ENCODE data around the gene LYVE1. TPM values are rescaled to one million over a fixed set of nuclear protein-coding genes. Genes with fewer than 3 reads are reported as not detected.

The LYVE1 gene
- total RNA-seq, result not detected in 2 replicates
- 1.4 TPM for total RNA-seq (2013)
- not detected in 2 replicates for polyA plus RNA-seq
- polyA minus RNA-seq, result not detected in 2 replicates

GRCh38 chr11:10568486-10568941 lies at the start of gene LYVE1:
LYVE1 (minus strand) TSS chr11:10568665; CDS start chr11:10568532, 133 bp downstream.
- no peaks in the 10 kb centered on the region for H3K27me3 Mint-ChIP-seq
- no peak for DNase-seq
- H3K4me1 Mint-ChIP-seq, result peaks cover 62% of the 10 kb centered on the region
- 83% methylated on average over 2 of the region's 7 CpGs for WGBS (ENCODE audit: insufficient coverage)
- Histone ChIP-seq H3K4me3 (ENCODE audit: control extremely low read depth in 1 of 5, extremely low read depth in 1 of 5, insufficient read depth in 1 of 5, low read depth in 2 of 5, low read length in 4 of 5) (no peak within 1 kb of the TSS), H3K4me1 (ENCODE audit: control insufficient read depth in 2 of 2, insufficient read depth in 2 of 2, low read length in 2 of 2) (peaks cover 29 to 49% of the 10 kb centered on the region in 2 donors), H2AFZ (ENCODE audit: insufficient read depth, low read depth, low read length, poor library complexity, severe bottlenecking) (no peak within 1 kb of the TSS), H3K9me3 (ENCODE audit: control extremely low read depth in 1 of 3, control insufficient read depth in 2 of 3, insufficient read depth in 1 of 3, low read length in 2 of 3) (no peaks in the 10 kb centered on the region), H3K27me3 (replicated peaks in 1 of 4; ENCODE audit: control extremely low read depth in 1 of 4, control insufficient read depth in 3 of 4, insufficient read depth in 4 of 4, low read length in 3 of 4) (no peaks in the 10 kb centered on the region), H3K27ac (ENCODE audit: low read length in 2 of 2) (no peak within 1 kb of the TSS), H4K20me1 (ENCODE audit: control insufficient read depth, insufficient read depth, low read length, poor library complexity, severe bottlenecking) (no peaks in the 10 kb centered on the region), H3K36me3 (replicated peaks in 1 of 2; ENCODE audit: control extremely low read depth in 1 of 2, control insufficient read depth in 1 of 2, extremely low read depth in 1 of 2, insufficient read depth in 2 of 2, low read length in 1 of 2) (no peaks in the 10 kb centered on the region), H3K9ac (ENCODE audit: low read length) (no peak within 1 kb of the TSS), H3K79me2 (ENCODE audit: control insufficient read depth, insufficient read depth, low read length) (no peaks in the 10 kb centered on the region), H3K4me2 (replicated peaks; ENCODE audit: low read depth, low read length, poor library complexity, severe bottlenecking) (no peak within 1 kb of the TSS)
- intact Hi-C loops (cut with micrococcal nuclease), result loop anchor here (5.0 kb wide), 1 partner anchor 36 kb away; no protein-coding TSS in a partner anchor
- no peaks in the 10 kb centered on the region for H3K9me3 Mint-ChIP-seq (ENCODE audit: insufficient read depth)
- TF ChIP-seq EZH2 (IDR thresholded peaks at IDR 0.05; ENCODE audit: borderline replicate concordance, insufficient read depth, low read depth, low read length, poor library complexity, severe bottlenecking), result no peak
- no peak for TF ChIP-seq CTCF (IDR thresholded peaks at IDR 0.05)
- H3K4me3 Mint-ChIP-seq, result no peak within 1 kb of the TSS
- no peak within 1 kb of the TSS for H3K27ac Mint-ChIP-seq
- ChIA-PET CTCF (interaction anchor here (0.9 kb wide), 1 partner anchor 86 kb away, joined by 3 read pairs; no protein-coding TSS in a partner anchor), POLR2A (no interaction called here)
- no peak for ATAC-seq (ENCODE audit: low read depth)

GRCh38 chr11:10617551-10617950 lies 49.1 kb upstream of the LYVE1 start:
- peak overlapping the region; percentile 25 to 72 for H3K27ac ChIP-seq (ENCODE audit: low read length in 2 of 2)
- intact Hi-C loops (cut with micrococcal nuclease), result no loop called here
- ATAC-seq (ENCODE audit: low read depth), result no peak
- Mint-ChIP-seq H3K9me3 (ENCODE audit: insufficient read depth) (peaks cover under 1% of the 10 kb centered on the region), H3K4me3 (peak overlapping the region; percentile 62), H3K27ac (peak overlapping the region; percentile 91), H3K27me3 (no peaks in the 10 kb centered on the region), H3K4me1 (peaks cover 69% of the 10 kb centered on the region)
- H3K9ac ChIP-seq (ENCODE audit: low read length), result no peak overlapping the region
- no peaks in the 10 kb centered on the region for H3K27me3 ChIP-seq (replicated peaks in 1 of 4; ENCODE audit: control extremely low read depth in 1 of 4, control insufficient read depth in 3 of 4, insufficient read depth in 4 of 4, low read length in 3 of 4)
- H3K79me2 ChIP-seq (ENCODE audit: control insufficient read depth, insufficient read depth, low read length), result peaks cover 3% of the 10 kb centered on the region
- H4K20me1 ChIP-seq (ENCODE audit: control insufficient read depth, insufficient read depth, low read length, poor library complexity, severe bottlenecking), result no peaks in the 10 kb centered on the region
- peak overlapping the region in 1 of 5 experiments; percentile 0 for H3K4me3 ChIP-seq (ENCODE audit: control extremely low read depth in 1 of 5, extremely low read depth in 1 of 5, insufficient read depth in 1 of 5, low read depth in 2 of 5, low read length in 4 of 5)
- peak overlapping the region; percentile 42 for H2AFZ ChIP-seq (ENCODE audit: insufficient read depth, low read depth, low read length, poor library complexity, severe bottlenecking)
- peaks cover 0 to 6% (median 0%) of the 10 kb centered on the region in 3 donors for H3K9me3 ChIP-seq (ENCODE audit: control extremely low read depth in 1 of 3, control insufficient read depth in 2 of 3, insufficient read depth in 1 of 3, low read length in 2 of 3)
- no peak for DNase-seq
- ChIA-PET CTCF (interaction anchor here (0.8 to 2.6 kb wide), 7 partner anchors 8 to 77 kb away, joined by 3 to 14 read pairs (median 4); partner anchors contain the start of gene RNF141), POLR2A (no interaction called here)
- 63% methylated on average over 1 of the region's 1 CpG for WGBS (ENCODE audit: insufficient coverage)
- peaks cover 48 to 57% of the 10 kb centered on the region in 2 donors for H3K4me1 ChIP-seq (ENCODE audit: control insufficient read depth in 2 of 2, insufficient read depth in 2 of 2, low read length in 2 of 2)
- TF ChIP-seq EZH2 (IDR thresholded peaks at IDR 0.05; ENCODE audit: borderline replicate concordance, insufficient read depth, low read depth, low read length, poor library complexity, severe bottlenecking), result no peak
- TF ChIP-seq CTCF (IDR thresholded peaks at IDR 0.05), result no peak
- no peaks in the 10 kb centered on the region for H3K36me3 ChIP-seq (replicated peaks in 1 of 2; ENCODE audit: control extremely low read depth in 1 of 2, control insufficient read depth in 1 of 2, extremely low read depth in 1 of 2, insufficient read depth in 2 of 2, low read length in 1 of 2)
- H3K4me2 ChIP-seq (replicated peaks; ENCODE audit: low read depth, low read length, poor library complexity, severe bottlenecking), result peak overlapping the region; percentile 38

Measured in B cell (primary cell).